KOPT-K1 (cell line): ENCODE measurements around the gene ASMTL.
"Not testable (repeated sequence)": the region's sequence is repeated elsewhere in the genome, so short reads cannot be mapped to it uniquely, and the experiment has no call there.

ENCODE experiments used
- H3K27ac ChIP-seq: fragments of 200-600 bp; sonication (generic); 2 replicates; pipeline ENCODE4 v1.5.1; 2016; ENCODE audit warnings: antibody characterized with exemption, mild to moderate bottlenecking, low read depth, low read length; ENCODE audit not compliant: poor library complexity, severe bottlenecking
- H3K36me3 ChIP-seq: fragments of 200-600 bp; sonication (generic); 2 replicates; pipeline ENCODE4 v1.5.1; 2017; ENCODE audit warnings: antibody characterized with exemption, mild to moderate bottlenecking, low read length, moderate library complexity; ENCODE audit not compliant: insufficient read depth
- H3K9me3 ChIP-seq: fragments of 200-600 bp; sonication (generic); 2 replicates; pipeline ENCODE4 v1.5.1; 2017; ENCODE audit warnings: antibody characterized with exemption, low read length, mild to moderate bottlenecking; ENCODE audit not compliant: insufficient read depth, poor library complexity, severe bottlenecking

Gene ASMTL

DNA sequence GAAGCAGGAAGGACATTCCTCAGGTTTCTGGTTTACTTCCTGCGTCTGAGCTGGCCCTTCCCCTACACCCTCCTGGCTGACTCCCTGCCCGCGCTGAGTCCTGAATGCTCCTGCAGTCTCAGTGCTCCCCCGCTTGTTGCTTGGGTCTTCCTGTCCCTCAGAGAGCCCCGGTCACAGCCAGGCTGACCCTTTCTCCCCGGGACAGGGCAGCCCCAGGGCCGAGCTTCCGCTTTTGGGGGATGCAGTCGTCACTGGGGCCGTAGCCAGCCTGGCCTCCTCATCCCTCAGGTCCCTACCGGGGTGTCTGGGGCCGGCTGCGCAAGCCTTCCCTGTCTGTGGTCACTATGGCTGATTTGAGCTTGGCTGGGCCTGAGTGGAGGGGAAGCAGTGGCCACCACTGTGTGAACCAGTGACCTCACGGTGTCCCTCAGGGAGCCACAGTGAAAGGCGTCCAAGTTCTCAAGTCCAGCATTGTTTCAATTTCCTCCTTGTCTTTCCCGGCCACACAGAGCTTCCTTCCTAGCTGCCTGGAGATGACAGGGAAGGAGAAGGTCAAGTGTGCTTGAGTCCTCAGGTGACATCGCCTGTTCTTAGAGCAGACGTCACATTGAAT is 34.1 kb upstream of the ASMTL start:
- peaks cover 10% of the 10 kb centered on the region for H3K9me3 ChIP-seq
- no peak overlapping the region for H3K27ac ChIP-seq
- H3K36me3 ChIP-seq = peaks cover 75% of the 10 kb centered on the region

DNA sequence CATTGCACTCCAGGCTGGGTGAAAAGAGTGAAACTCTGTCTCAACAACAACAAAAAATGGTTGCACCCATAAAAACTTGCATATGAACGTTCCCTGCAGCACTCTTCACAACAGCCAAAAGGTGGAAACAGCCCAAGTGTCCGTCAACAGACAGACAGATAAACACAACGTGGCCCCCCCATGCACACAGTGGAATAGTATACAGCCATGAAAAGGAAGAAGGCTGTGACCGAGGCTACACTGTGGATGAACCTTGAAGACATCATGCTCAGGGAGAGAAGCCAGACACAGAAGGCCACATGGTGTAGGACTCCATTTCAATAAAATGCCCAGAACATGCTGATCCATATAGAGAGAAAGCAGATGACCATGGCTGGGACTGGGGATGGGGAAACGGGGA is 33.5 kb upstream of the ASMTL start:
- H3K36me3 ChIP-seq = peaks cover 69% of the 10 kb centered on the region
- no peak overlapping the region for H3K27ac ChIP-seq
- peaks cover 10% of the 10 kb centered on the region for H3K9me3 ChIP-seq

DNA sequence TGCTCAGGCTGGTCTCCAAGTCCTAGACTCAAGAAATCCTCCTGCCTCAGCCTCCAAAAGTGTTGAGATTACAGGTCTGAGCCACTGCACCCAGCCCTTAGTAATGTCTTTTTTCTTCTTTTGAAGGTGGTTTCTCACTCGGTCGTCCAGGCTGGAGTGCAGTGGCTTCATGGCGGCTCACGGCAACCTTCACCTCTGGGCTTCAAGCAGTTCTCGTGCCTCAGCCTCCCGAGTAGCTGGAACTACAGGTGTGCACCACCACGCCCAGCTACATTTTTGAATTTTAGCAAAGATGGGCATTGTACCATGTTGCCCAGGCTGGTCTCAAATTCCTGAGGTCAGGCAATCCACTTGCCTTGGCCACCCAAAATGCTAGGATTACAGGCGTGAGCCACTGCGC is 32.3 kb upstream of the ASMTL start:
- peaks cover 14% of the 10 kb centered on the region for H3K9me3 ChIP-seq
- H3K27ac ChIP-seq = peak overlapping the region; percentile 82
- peaks cover 70% of the 10 kb centered on the region for H3K36me3 ChIP-seq

DNA sequence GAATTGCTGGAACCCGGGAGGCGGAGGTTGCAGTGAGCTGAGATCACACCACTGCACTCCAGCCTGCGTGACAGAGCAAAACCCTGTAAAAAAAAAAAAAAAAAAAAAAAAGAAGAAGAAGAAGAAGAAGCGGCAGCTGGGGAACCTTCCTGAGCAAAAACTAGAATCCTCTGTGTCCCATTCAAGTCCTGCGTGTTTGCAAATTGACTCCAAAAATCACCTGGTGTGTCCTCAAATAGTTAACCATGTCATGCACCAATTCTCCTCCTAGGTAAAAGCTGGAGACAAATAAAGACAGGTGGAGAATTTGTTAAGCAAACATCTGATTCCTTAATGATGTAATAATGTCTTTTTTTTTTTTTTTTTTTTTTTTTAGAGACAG is 31.9 kb upstream of the ASMTL start:
- H3K9me3 ChIP-seq = peaks cover 18% of the 10 kb centered on the region
- H3K27ac ChIP-seq = peak overlapping the region; percentile 82
- peaks cover 73% of the 10 kb centered on the region for H3K36me3 ChIP-seq

DNA sequence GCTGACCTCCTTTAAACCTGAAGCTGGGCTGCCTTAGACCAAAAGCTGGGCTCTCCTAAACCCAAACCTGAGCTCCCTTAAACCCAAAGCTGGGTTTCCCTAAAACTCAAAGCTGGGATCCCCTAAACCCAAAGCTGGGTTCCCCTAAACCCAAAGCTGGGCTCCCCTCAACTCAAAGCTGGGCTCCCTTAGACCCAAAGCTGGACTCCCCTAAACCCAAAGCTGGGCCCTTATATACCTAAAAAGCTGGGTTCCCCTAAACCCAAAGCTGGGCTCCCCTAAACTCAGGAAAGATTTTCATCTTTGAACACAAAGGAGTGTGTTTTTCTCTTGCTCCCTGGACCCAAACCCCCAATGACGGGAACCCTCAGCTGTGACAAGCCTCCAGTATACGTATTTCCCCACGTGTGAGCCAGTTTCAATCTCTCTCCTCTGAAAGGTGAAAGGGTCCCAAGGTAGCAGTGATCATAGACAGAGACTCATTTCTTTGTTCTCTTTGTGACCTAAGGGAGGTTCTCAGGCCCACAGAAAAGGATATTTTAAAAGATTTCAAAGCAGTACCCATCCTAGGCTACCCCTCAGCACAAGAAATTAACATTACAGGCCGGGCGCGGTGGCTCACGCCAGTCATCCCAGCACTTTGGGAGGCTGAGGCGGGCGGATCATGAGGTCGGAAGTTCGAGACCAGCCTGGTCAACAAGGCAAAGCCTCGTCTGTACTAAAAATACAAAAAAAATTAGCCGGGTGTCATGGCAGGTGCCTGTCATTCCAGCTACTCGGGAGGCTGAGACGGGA is 31.3 kb upstream of the ASMTL start:
- H3K27ac ChIP-seq = peak overlapping the region; percentile 82
- H3K9me3 ChIP-seq = peaks cover 24% of the 10 kb centered on the region
- peaks cover 73% of the 10 kb centered on the region for H3K36me3 ChIP-seq

DNA sequence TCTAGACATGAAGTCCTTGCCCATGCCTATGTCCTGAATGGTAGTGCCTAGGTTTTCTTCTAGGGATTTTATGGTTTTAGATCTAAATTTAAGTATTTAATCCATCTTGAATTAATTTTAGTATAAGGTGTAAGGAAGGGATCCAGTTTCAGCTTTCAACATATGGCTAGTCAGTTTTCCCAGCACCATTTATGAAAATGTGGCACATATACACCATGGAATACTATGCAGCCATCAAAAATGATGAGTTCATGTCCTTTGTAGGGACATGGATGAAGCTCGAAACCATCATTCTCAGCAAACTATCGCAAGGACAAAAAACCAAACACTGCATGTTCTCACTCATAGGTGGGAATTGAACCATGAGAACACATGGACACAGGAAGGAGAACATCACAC is 29.8 kb upstream of the ASMTL start:
- Histone ChIP-seq H3K36me3 (peaks cover 71% of the 10 kb centered on the region), H3K27ac (peak overlapping the region; percentile 94), H3K9me3 (peaks cover 25% of the 10 kb centered on the region)

DNA sequence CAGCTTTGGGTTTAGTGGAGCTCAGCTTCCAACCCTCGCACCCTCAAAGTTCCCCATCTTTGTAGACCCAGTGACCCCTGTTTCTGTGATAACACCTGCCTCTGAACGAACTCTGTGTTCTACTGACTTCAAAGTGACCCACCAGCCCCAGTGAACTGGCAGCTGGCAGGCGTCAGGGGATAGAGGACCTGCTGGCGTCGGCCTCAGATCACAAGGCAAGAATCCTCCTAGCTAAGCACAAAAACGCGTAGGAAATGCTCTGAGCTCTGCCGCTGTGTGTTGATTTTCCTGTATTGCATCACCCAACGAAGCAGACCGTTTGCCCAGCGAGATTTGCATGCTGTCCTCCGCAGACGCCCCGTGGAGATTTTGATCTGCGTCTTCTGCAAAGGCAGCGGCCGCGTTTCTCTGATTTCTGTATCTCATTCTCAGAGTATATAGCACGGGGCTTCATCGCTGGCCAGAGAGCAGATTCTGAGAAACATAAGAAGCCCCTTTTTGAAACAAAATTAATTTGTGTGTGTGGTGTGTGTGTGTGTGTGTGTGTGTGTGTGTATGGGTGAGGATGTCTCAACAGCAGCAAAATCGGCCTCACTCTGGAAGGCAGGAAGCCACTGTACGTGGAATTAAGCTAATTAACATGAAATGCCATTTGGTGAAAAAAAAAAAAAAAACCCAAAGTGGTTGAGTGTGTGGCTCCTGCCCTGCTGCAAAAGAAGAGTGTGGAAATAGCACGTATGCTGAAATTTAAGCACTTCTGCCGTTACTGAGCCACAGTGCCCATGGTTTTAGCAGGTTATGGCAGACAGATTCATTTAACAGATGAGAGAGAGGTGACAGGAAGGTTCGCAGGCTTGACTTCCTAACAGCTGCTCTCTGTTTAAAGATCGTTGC is 29.2 kb upstream of the ASMTL start:
- Histone ChIP-seq H3K27ac (peak overlapping the region; percentile 94), H3K9me3 (peaks cover 24% of the 10 kb centered on the region), H3K36me3 (peaks cover 68% of the 10 kb centered on the region)

DNA sequence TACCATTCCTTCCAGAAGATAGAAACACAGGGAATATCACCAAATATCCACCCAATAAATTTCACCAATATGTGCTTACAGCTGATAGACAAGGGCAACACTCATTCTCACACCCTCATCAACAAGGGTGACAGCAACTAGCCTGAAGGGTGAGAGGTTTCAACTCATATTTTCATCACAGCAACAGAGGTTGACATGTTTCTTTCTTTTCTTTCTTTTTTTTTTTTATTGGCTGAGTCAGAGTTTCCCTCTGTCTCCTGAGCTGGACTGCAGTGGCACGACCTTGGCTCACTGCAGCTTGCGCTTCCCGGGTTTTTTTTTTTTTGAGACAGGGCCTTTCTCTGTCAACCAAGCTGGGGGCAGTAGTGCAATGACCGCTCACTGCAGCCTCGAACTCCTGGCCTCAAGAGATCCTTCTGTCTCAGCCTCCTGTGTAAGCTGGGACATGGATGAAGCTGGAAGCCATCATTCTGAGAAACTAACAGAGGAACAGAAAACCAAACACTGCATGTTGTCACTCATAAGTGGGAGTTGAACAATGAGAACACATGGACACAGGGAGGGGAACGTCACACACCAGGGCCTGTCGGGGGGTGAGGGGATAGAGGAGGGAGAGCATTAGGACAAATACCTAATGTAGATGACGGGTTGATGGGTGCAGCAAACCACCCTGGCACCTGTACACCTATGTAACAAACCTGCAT is 27.5 kb upstream of the ASMTL start:
- H3K27ac ChIP-seq = peak overlapping the region; percentile 94
- H3K9me3 ChIP-seq = peaks cover 15% of the 10 kb centered on the region
- H3K36me3 ChIP-seq = peaks cover 69% of the 10 kb centered on the region

DNA sequence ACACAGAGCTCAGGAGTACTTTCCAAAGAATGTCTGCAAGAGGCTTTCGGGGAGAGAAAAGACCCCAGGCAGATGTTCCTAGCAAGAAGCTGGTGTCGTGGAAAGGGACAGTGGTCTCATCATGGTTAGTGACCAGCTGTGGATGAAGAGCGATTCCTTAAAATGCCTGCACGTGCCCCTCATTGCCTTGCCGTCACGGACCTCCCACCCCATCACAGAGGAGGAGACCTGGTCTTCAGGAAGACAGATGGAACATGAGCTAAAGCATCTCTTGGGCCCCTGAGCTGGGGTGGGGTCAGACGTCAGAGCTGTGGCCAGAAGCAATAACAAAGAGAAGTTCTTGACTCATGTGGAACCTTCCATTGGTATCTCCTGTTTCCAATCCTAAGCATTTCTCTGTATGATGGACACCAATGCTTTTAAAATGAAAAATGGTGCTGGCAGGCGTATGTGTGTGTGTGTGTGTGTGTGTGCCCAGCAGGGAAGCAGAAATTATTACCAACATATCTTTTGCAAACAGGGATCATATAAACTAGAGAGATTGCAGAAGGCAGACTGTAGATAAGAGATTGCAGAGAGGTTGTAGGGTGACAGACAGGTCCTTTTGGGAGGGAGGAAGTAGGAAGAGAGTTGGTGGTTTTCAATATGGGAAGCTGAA is 25.2 kb upstream of the ASMTL start:
- peaks cover 71% of the 10 kb centered on the region for H3K36me3 ChIP-seq
- H3K9me3 ChIP-seq = peaks cover 15% of the 10 kb centered on the region
- H3K27ac ChIP-seq = peak overlapping the region; percentile 49

DNA sequence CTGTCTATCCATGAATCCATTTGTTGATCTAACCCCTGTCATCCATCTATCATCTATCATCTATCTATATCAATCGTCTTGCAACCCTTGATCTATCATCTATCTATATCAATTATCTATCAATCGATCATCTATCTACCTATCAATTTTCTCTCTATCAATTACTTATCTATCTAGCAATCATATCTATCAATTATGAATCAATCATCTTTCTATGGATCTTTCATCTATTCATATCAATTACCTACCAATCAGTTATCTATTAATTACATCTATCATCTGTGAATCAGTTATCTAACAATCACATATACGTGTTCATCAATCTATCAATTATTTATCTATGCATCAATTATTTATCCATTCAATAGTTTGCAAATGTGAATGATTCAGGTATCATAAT is 24.5 kb upstream of the ASMTL start:
- Histone ChIP-seq H3K27ac (peak overlapping the region; percentile 49), H3K36me3 (peaks cover 71% of the 10 kb centered on the region)

DNA sequence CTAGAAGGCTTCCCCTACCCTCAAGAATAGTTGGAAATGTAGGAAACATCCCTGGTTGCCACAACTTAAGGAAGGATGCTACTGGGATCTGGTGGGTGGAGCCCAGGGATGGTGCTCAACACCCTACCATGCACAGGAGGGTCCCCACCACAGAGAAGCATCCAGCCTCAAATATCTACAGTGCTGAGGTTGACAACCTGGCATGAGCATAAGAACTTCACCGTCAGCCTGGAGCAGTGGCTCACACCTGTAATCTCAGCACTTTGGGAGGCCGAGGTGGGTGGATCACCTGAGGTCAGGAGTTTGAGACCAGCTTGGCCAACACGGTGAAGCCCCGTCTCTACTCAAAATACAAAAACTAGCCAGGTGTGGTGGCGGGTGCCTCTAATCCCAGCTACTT is 24.0 kb upstream of the ASMTL start:
- no peak overlapping the region for H3K27ac ChIP-seq
- H3K36me3 ChIP-seq = peaks cover 71% of the 10 kb centered on the region
- H3K9me3 ChIP-seq = peaks cover 15% of the 10 kb centered on the region

More for the DNA sequence above, 24.5 kb upstream of the ASMTL start:
- H3K9me3 ChIP-seq = peaks cover 15% of the 10 kb centered on the region

DNA sequence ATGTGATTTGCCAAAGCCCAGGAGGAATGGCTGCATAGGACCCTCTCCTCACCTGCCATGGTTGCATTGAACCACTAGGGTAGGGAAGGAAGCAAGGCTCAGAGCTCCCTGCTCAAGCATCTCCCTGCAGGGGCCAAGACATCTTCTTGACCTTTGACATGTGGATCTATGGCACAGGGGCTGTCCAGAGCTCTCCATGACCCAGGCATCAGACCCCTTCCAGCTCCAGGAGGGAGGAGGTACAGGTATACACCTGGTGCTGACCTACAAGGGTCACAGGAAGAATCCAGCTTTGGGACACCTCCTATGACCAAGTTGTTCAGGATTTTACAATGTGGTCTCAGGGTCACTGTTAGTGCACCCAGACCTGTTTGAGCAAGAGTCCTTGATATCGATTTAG is 23.2 kb upstream of the ASMTL start:
- peaks cover 67% of the 10 kb centered on the region for H3K36me3 ChIP-seq
- H3K9me3 ChIP-seq = peaks cover 15% of the 10 kb centered on the region
- no peak overlapping the region for H3K27ac ChIP-seq

DNA sequence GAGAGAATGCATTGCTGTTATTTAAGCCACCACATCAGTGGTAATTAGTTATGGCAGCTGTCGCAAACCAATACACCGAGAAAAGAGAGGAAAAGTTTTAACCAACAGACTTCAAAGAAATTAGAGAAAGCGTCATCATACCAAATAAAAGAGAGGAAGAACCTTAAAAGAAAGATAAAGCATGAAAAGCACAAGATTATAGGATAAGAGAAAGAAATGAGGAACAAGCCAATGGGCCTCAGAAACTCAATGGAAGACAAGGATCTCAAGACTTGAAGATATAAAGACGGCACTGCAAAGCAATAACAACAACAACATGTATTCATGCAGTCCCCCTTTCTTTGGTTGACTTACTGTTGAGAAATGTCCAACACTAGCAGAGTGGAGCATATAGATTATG is 22.8 kb upstream of the ASMTL start:
- peaks cover 15% of the 10 kb centered on the region for H3K9me3 ChIP-seq
- H3K27ac ChIP-seq = no peak overlapping the region
- H3K36me3 ChIP-seq = peaks cover 65% of the 10 kb centered on the region

DNA sequence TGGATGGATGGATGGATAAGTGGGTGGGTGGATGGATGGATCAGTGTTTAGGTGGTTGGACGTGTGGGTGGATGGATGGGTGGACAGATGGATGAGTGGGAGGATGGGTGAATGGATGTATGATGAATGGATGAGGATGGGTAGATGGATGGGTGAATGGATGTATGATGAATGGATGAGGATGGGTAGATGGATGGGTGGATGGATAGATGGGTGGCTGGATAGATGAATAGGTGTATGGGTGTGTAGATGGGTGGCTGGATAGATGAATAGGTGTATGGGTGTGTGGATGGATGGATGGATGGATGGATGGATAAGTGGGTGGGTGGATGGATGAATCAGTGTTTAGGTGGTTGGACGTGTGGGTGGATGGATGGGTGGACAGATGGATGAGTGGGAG is 21.9 kb upstream of the ASMTL start:
- not testable (repeated sequence) for H3K9me3 ChIP-seq, H3K27ac ChIP-seq
- peaks cover 56% of the 10 kb centered on the region for H3K36me3 ChIP-seq
